Skeletal muscle satellite cell (primary cell): ENCODE measurements around the gene CELF2.

Experiments used
- H3K27me3 ChIP-seq: 2 replicates; pipeline ENCODE4 v1.7.0; 2013; ENCODE audit warnings: low read length; ENCODE audit not compliant: control insufficient read depth, insufficient read depth
- H3K36me3 ChIP-seq: 2 replicates; pipeline ENCODE4 v1.7.0; 2013; ENCODE audit warnings: mild to moderate bottlenecking, control low read depth, low read length; ENCODE audit not compliant: insufficient read depth
- H3K4me1 ChIP-seq: 2 replicates; pipeline ENCODE4 v1.7.0; 2013; ENCODE audit warnings: low read length; ENCODE audit not compliant: control insufficient read depth, insufficient read depth
- H3K4me2 ChIP-seq: 2 replicates; pipeline ENCODE4 v1.7.0; 2013; ENCODE audit warnings: mild to moderate bottlenecking, low read length
- H3K4me3 ChIP-seq: 2 replicates; pipeline ENCODE4 v1.7.0; 2013; ENCODE audit warnings: low read length
- H3K9ac ChIP-seq: 2 replicates; pipeline ENCODE4 v1.7.0; 2013; ENCODE audit warnings: mild to moderate bottlenecking, low read depth, low read length, moderate library complexity
- H3K9me3 ChIP-seq: replicated peaks from 2 replicates; pipeline ENCODE4 v1.7.0; 2013; ENCODE audit warnings: mild to moderate bottlenecking, control low read depth, low read length

The CELF2 gene

GRCh38 chr10:11381511-11381910 lies 363.8 kb downstream of the CELF2 start:
- H3K4me3 ChIP-seq, result no peak overlapping the region
- H3K4me1 ChIP-seq, result peaks cover 21% of the 10 kb centered on the region
- no peak overlapping the region for H3K9ac ChIP-seq
- H3K27me3 ChIP-seq, result peaks cover 29% of the 10 kb centered on the region
- H3K9me3 ChIP-seq, result no peaks in the 10 kb centered on the region
- no peaks in the 10 kb centered on the region for H3K36me3 ChIP-seq
- H3K4me2 ChIP-seq, result no peak overlapping the region

GRCh38 chr10:11382187-11382586 lies 364.5 kb downstream of the CELF2 start:
- H3K36me3 ChIP-seq, result no peaks in the 10 kb centered on the region
- H3K4me3 ChIP-seq, result no peak overlapping the region
- no peak overlapping the region for H3K4me2 ChIP-seq
- peaks cover 34% of the 10 kb centered on the region for H3K27me3 ChIP-seq
- H3K9me3 ChIP-seq, result no peaks in the 10 kb centered on the region
- H3K9ac ChIP-seq, result no peak overlapping the region
- H3K4me1 ChIP-seq, result peaks cover 21% of the 10 kb centered on the region

GRCh38 chr10:11386044-11386443 lies 368.4 kb downstream of the CELF2 start:
- Histone ChIP-seq H3K4me3 (no peak overlapping the region), H3K27me3 (peaks cover 32% of the 10 kb centered on the region), H3K4me2 (no peak overlapping the region), H3K9ac (no peak overlapping the region), H3K9me3 (no peaks in the 10 kb centered on the region), H3K36me3 (no peaks in the 10 kb centered on the region), H3K4me1 (peaks cover 5% of the 10 kb centered on the region)
